Liver (tissue), 3 donors: Measurements from ENCODE around the gene HDHD3.

Source experiments
- FOXA1 ChIP-seq: IDR thresholded peaks from 2 replicates; pipeline ENCODE4 v1.6.1; 2016; ENCODE audit warnings: antibody characterized with exemption
- GABPA ChIP-seq, 2 donors: IDR thresholded peaks in 1 of 2; conservative IDR thresholded peaks in 1 of 2; 2 replicates each; pipeline ENCODE4 v1.6.1; 2016; ENCODE audit warnings: antibody characterized with exemption in 2 of 2, mild to moderate bottlenecking in 1 of 2, moderate library complexity in 1 of 2
- HNF4A ChIP-seq, 2 donors: conservative IDR thresholded peaks; 2 replicates each; pipeline ENCODE4 v1.6.1; 2016; ENCODE audit warnings: antibody characterized with exemption in 2 of 2, mild to moderate bottlenecking in 2 of 2
- RAD21 ChIP-seq, 2 donors: IDR thresholded peaks; 2 replicates each; pipeline ENCODE4 v1.6.1; 2016; ENCODE audit warnings: antibody characterized with exemption in 2 of 2, mild to moderate bottlenecking in 2 of 2
- RXRA ChIP-seq, 2 donors: IDR thresholded peaks; 2 replicates each; pipeline ENCODE4 v1.6.1; 2017 to 2018; ENCODE audit warnings: antibody characterized with exemption in 2 of 2, mild to moderate bottlenecking in 1 of 2
- TAF1 ChIP-seq: conservative IDR thresholded peaks from 2 replicates; pipeline ENCODE4 v1.6.1; 2016; ENCODE audit warnings: antibody characterized with exemption, mild to moderate bottlenecking
- YY1 ChIP-seq: IDR thresholded peaks from 2 replicates; pipeline ENCODE4 v1.6.1; 2016; ENCODE audit warnings: antibody characterized with exemption, mild to moderate bottlenecking
- TF ChIP-seq, protein P1 (sequence below): fragments of 150-350 bp; IDR thresholded peaks from 2 replicates; pipeline ENCODE4 v1.5.1; 2017; ENCODE audit warnings: improper control_type of control experiment, low read depth, low read length; ENCODE audit not compliant: missing input control
- TF ChIP-seq, protein P2 (sequence below): IDR thresholded peaks from 2 replicates; pipeline ENCODE4 v1.6.1; 2016; ENCODE audit warnings: antibody characterized with exemption
- TF ChIP-seq, protein P3 (sequence below): IDR thresholded peaks from 2 replicates; pipeline ENCODE4 v1.6.1; 2016; ENCODE audit warnings: antibody characterized with exemption, mild to moderate bottlenecking
- TF ChIP-seq, protein P4 (sequence below): IDR thresholded peaks from 2 replicates; pipeline ENCODE4 v1.6.1; 2016; ENCODE audit warnings: antibody characterized with exemption
- donor health status: healthy.
- donor health status: healthy.

DNA sequence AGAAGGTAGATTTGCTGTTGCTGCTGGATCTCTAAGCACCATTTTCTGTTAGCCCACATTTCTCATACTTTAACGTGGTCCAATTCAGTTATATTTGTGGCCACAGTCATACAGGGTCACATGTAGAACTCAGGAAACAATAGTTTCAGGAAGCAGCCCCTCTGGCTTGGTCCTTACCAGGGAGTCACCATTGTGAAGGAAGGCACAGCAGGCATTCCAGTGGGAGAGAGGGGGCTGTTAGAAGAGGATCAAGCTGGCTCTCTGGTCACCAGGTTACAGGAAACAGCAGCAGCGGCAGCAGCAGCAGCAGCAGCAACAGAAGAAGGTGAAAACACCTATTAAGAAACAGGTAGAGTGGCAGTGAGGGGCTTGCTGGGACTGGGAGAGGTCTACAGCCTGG is 48.3 kb upstream of the HDHD3 start:
- no peak for TF ChIP-seq RXRA (IDR thresholded peaks at IDR 0.05)
- TF ChIP-seq, protein P1, sequence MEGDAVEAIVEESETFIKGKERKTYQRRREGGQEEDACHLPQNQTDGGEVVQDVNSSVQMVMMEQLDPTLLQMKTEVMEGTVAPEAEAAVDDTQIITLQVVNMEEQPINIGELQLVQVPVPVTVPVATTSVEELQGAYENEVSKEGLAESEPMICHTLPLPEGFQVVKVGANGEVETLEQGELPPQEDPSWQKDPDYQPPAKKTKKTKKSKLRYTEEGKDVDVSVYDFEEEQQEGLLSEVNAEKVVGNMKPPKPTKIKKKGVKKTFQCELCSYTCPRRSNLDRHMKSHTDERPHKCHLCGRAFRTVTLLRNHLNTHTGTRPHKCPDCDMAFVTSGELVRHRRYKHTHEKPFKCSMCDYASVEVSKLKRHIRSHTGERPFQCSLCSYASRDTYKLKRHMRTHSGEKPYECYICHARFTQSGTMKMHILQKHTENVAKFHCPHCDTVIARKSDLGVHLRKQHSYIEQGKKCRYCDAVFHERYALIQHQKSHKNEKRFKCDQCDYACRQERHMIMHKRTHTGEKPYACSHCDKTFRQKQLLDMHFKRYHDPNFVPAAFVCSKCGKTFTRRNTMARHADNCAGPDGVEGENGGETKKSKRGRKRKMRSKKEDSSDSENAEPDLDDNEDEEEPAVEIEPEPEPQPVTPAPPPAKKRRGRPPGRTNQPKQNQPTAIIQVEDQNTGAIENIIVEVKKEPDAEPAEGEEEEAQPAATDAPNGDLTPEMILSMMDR, result no peak
- TF ChIP-seq TAF1, result no peak
- TF ChIP-seq FOXA1, result no peak
- TF ChIP-seq GABPA (IDR thresholded peaks at IDR 0.05 in 1 of 2, conservative IDR thresholded peaks at IDR 0.05 in 1 of 2), result no peak
- no peak for TF ChIP-seq YY1
- TF ChIP-seq RAD21 (IDR thresholded peaks at IDR 0.05), result no peak
- TF ChIP-seq, protein P2, sequence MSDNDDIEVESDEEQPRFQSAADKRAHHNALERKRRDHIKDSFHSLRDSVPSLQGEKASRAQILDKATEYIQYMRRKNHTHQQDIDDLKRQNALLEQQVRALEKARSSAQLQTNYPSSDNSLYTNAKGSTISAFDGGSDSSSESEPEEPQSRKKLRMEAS, result no peak
- TF ChIP-seq, protein P3, sequence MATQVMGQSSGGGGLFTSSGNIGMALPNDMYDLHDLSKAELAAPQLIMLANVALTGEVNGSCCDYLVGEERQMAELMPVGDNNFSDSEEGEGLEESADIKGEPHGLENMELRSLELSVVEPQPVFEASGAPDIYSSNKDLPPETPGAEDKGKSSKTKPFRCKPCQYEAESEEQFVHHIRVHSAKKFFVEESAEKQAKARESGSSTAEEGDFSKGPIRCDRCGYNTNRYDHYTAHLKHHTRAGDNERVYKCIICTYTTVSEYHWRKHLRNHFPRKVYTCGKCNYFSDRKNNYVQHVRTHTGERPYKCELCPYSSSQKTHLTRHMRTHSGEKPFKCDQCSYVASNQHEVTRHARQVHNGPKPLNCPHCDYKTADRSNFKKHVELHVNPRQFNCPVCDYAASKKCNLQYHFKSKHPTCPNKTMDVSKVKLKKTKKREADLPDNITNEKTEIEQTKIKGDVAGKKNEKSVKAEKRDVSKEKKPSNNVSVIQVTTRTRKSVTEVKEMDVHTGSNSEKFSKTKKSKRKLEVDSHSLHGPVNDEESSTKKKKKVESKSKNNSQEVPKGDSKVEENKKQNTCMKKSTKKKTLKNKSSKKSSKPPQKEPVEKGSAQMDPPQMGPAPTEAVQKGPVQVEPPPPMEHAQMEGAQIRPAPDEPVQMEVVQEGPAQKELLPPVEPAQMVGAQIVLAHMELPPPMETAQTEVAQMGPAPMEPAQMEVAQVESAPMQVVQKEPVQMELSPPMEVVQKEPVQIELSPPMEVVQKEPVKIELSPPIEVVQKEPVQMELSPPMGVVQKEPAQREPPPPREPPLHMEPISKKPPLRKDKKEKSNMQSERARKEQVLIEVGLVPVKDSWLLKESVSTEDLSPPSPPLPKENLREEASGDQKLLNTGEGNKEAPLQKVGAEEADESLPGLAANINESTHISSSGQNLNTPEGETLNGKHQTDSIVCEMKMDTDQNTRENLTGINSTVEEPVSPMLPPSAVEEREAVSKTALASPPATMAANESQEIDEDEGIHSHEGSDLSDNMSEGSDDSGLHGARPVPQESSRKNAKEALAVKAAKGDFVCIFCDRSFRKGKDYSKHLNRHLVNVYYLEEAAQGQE, result no peak
- no peak for TF ChIP-seq HNF4A (conservative IDR thresholded peaks at IDR 0.05)
- TF ChIP-seq, protein P4, sequence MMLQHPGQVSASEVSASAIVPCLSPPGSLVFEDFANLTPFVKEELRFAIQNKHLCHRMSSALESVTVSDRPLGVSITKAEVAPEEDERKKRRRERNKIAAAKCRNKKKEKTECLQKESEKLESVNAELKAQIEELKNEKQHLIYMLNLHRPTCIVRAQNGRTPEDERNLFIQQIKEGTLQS, result no peak
